GM21381 (cell line): Measurements from ENCODE around the gene DBP.
"Not testable (repeated sequence)": the region's sequence is repeated elsewhere in the genome, so short reads cannot be mapped to it uniquely, and the experiment has no call there.

ENCODE experiments used
- ATAC-seq: cut with Tn5 transposase; IDR thresholded peaks from one replicate; pipeline ENCODE4 v1.9.1; 2021; ENCODE audit warnings: mild to moderate bottlenecking, moderate library complexity; ENCODE audit not compliant: unreplicated experiment

DBP gene

GRCh38 chr19:48641850-48642249, 4.7 kb upstream of the DBP start:
- no peak for ATAC-seq

- ATAC-seq = no peak
Measured at GRCh38 chr19:48639483-48640375, 2.5 kb upstream of the DBP start.

- ATAC-seq = no peak
Measured at GRCh38 chr19:48638831-48639381, 1.7 kb upstream of the DBP start.

- ATAC-seq = peak; percentile 12
Measured at GRCh38 chr19:48637948-48638830, 1.0 kb upstream of the DBP start.

GRCh38 chr19:48637449-48637947, 319 bp upstream of the DBP start:
- ATAC-seq = peak; percentile 61

- ATAC-seq = no peak
Measured at GRCh38 chr19:48635966-48636858, 967 bp downstream of the DBP start.

- no peak for ATAC-seq
Measured at GRCh38 chr19:48635263-48635965, 1.8 kb downstream of the DBP start.

- peak; percentile 36 for ATAC-seq
Measured at GRCh38 chr19:48634424-48635262, 2.5 kb downstream of the DBP start.

- ATAC-seq = no peak
Measured at GRCh38 chr19:48634036-48634342, 3.2 kb downstream of the DBP start.

- no peak for ATAC-seq
Measured at GRCh38 chr19:48633148-48634035, 3.8 kb downstream of the DBP start.

GRCh38 chr19:48632692-48633147, 4.5 kb downstream of the DBP start:
- no peak for ATAC-seq

GRCh38 chr19:48632286-48632685, 4.9 kb downstream of the DBP start:
- ATAC-seq = not testable (repeated sequence)

- no peak for ATAC-seq
Measured at GRCh38 chr19:48631225-48631624, 6.0 kb downstream of the DBP start.

GRCh38 chr19:48630296-48631063, 6.7 kb downstream of the DBP start:
- ATAC-seq = no peak

- no peak for ATAC-seq
Measured at GRCh38 chr19:48629599-48630295, 7.4 kb downstream of the DBP start.

- ATAC-seq = no peak
Measured at GRCh38 chr19:48629297-48629598, 7.9 kb downstream of the DBP start.
